SK-N-SH (cell line): ENCODE measurements around the gene FRMD4B. TPM values are rescaled to one million over a fixed set of nuclear protein-coding genes. Genes with fewer than 3 reads are reported as not detected.
A peak's percentile ranks its signal among the peaks of the same experiment; 100 is the strongest.

Experiments
- CTCF ChIA-PET: fragments of 300-600, 350-600 bp; formaldehyde crosslinking; extraction: SDS; loops from one replicate; lab custom pipeline; 2021; lab: Yijun Ruan, JAX
- POLR2A ChIA-PET: fragments of 350-600 bp; sonication (Branson Sonifier 250); formaldehyde crosslinking; extraction: SDS; loops from one replicate; lab custom pipeline; 2020; ENCODE audit warnings: antibody characterized with exemption, inconsistent platforms; lab: Yijun Ruan, JAX
- DNase-seq: peaks from one replicate; pipeline ENCODE4 v3.0.0; 2012
- H2AFZ ChIP-seq: fragments of 200-600 bp; sonication (generic); 2 replicates; pipeline ENCODE4 v1.8.1; 2016; ENCODE audit warnings: antibody characterized with exemption, mild to moderate bottlenecking, low read depth
- H3F3A ChIP-seq: fragments of 200-600 bp; sonication (generic); replicated peaks from 2 replicates; pipeline ENCODE3; 2016; ENCODE audit warnings: antibody characterized with exemption, mild to moderate bottlenecking; ENCODE audit not compliant: insufficient read depth
- H3K27ac ChIP-seq, 2 experiments: fragments of 200-500 bp in 1 of 2; fragments of 200-600 bp in 1 of 2; sonication (Bioruptor generic) in 1 of 2; sonication (generic), shearing (Covaris generic) in 1 of 2; 2 replicates each; pipeline versions ENCODE4 v1.5.1 to v1.6.1; 2014 to 2016; ENCODE audit warnings: low read depth in 2 of 2, inconsistent platforms in 1 of 2, low read length in 1 of 2, mild to moderate bottlenecking in 1 of 2, mixed read lengths in 1 of 2
- H3K27me3 ChIP-seq: fragments of 200-600 bp; sonication (generic), shearing (Covaris generic); 2 replicates; pipeline ENCODE4 v1.6.1; 2016; ENCODE audit warnings: mixed run types; ENCODE audit not compliant: insufficient read depth
- H3K36me3 ChIP-seq, 2 experiments: fragments of 200-500 bp in 1 of 2; fragments of 200-600 bp in 1 of 2; sonication (Bioruptor generic) in 1 of 2; sonication (generic) in 1 of 2; replicated peaks in 1 of 2; 2 replicates each; pipeline versions ENCODE3 to v1.5.1; 2014 to 2016; ENCODE audit warnings: low read length in 1 of 2, mild to moderate bottlenecking in 1 of 2; ENCODE audit not compliant: insufficient read depth in 2 of 2, control insufficient read depth in 1 of 2
- H3K4me1 ChIP-seq, 2 experiments: fragments of 200-500 bp in 1 of 2; fragments of 200-600 bp in 1 of 2; sonication (Bioruptor generic) in 1 of 2; sonication (generic), shearing (Covaris generic) in 1 of 2; 2 replicates each; pipeline versions ENCODE4 v1.5.1 to v1.6.1; 2014 to 2016; ENCODE audit warnings: low read depth in 1 of 2, low read length in 1 of 2, mixed run types in 1 of 2; ENCODE audit not compliant: insufficient read depth in 2 of 2, control insufficient read depth in 1 of 2
- H3K4me2 ChIP-seq: fragments of 200-600 bp; sonication (generic), shearing (Covaris generic); 2 replicates; pipeline ENCODE4 v1.6.1; 2017; ENCODE audit warnings: mixed run types
- H3K4me3 ChIP-seq, 2 experiments: fragments of 200-500 bp in 1 of 2; fragments of 200-600 bp in 1 of 2; sonication (Bioruptor generic) in 1 of 2; sonication (generic), shearing (Covaris generic) in 1 of 2; 2 replicates each; pipeline versions ENCODE4 v1.5.1 to v1.8.1; 2014 to 2016; ENCODE audit warnings: low read depth in 2 of 2, inconsistent platforms in 1 of 2, low read length in 1 of 2, mild to moderate bottlenecking in 1 of 2, mixed read lengths in 1 of 2, moderate library complexity in 1 of 2
- H3K79me2 ChIP-seq: fragments of 200-600 bp; sonication (generic); 2 replicates; pipeline ENCODE4 v1.8.1; 2017; ENCODE audit warnings: mild to moderate bottlenecking; ENCODE audit not compliant: insufficient read depth
- H3K9ac ChIP-seq: fragments of 200-600 bp; sonication (generic); 2 replicates; pipeline ENCODE4 v1.6.1; 2017; ENCODE audit warnings: mixed run types
- H3K9me2 ChIP-seq: fragments of 200-600 bp; sonication (generic); 2 replicates; pipeline ENCODE4 v1.6.1; 2017; ENCODE audit warnings: mixed run types
- H3K9me3 ChIP-seq: fragments of 200-600 bp; sonication (generic); 2 replicates; pipeline ENCODE4 v1.6.1; 2017; ENCODE audit warnings: mixed run types, mild to moderate bottlenecking, moderate library complexity
- H4K20me1 ChIP-seq: fragments of 200-600 bp; sonication (generic); 2 replicates; pipeline ENCODE4 v1.6.1; 2017; ENCODE audit warnings: mild to moderate bottlenecking, mixed run types; ENCODE audit not compliant: insufficient read depth
- CHD2 ChIP-seq: fragments of 150-350 bp; IDR thresholded peaks from 2 replicates; pipeline ENCODE4 v1.6.1; 2018; ENCODE audit warnings: low read length; ENCODE audit not compliant: partially characterized antibody
- EP300 ChIP-seq, 2 experiments: IDR thresholded peaks; 2 replicates each; pipeline versions ENCODE4 v1.4.0 to v1.6.1; 2012; ENCODE audit warnings: borderline replicate concordance in 1 of 2, low read depth in 1 of 2, low read length in 1 of 2
- EZH2phosphoT487 ChIP-seq: fragments of 200-600 bp; sonication (generic); IDR thresholded peaks from 2 replicates; pipeline ENCODE4 v1.6.1; 2017; ENCODE audit warnings: low read depth, mixed run types, mild to moderate bottlenecking, antibody characterized with exemption, moderate library complexity, borderline replicate concordance
- FOSL2 ChIP-seq: IDR thresholded peaks from 2 replicates; pipeline ENCODE4 v1.4.0; 2012; ENCODE audit warnings: low read depth, mild to moderate bottlenecking, moderate library complexity, borderline replicate concordance
- FOXJ3 ChIP-seq: sonication (generic); formaldehyde crosslinking; IDR thresholded peaks from 2 replicates; pipeline ENCODE4 v1.5.1; 2020; ENCODE audit warnings: mild to moderate bottlenecking, missing genetic modification reagents
- FOXM1 ChIP-seq: IDR thresholded peaks from 2 replicates; pipeline ENCODE4 v1.4.0; 2012; ENCODE audit warnings: low read depth, mild to moderate bottlenecking
- GABPA ChIP-seq: IDR thresholded peaks from 2 replicates; pipeline ENCODE4 v1.4.0; 2012; ENCODE audit warnings: low read depth, mild to moderate bottlenecking
- MEF2A ChIP-seq: IDR thresholded peaks from 2 replicates; pipeline ENCODE4 v1.4.0; 2012; ENCODE audit warnings: low read depth, borderline replicate concordance
- NFIC ChIP-seq: IDR thresholded peaks from 2 replicates; pipeline ENCODE4 v1.4.0; 2012; ENCODE audit warnings: borderline replicate concordance
- NRF1 ChIP-seq: IDR thresholded peaks from 2 replicates; pipeline ENCODE4 v1.6.1; 2012; ENCODE audit warnings: low read depth, mild to moderate bottlenecking, low read length
- RAD21 ChIP-seq: IDR thresholded peaks from 2 replicates; pipeline ENCODE4 v1.6.1; 2012; ENCODE audit warnings: mild to moderate bottlenecking, low read length
- SIN3A ChIP-seq: IDR thresholded peaks from 2 replicates; pipeline ENCODE4 v1.6.1; 2012; ENCODE audit warnings: low read depth, mild to moderate bottlenecking, low read length, moderate library complexity, borderline replicate concordance
- SMC3 ChIP-seq: IDR thresholded peaks from 2 replicates; pipeline ENCODE4 v1.6.1; 2012; ENCODE audit warnings: low read depth, low read length, improper control_type of control experiment
- TAF1 ChIP-seq: IDR thresholded peaks from 2 replicates; pipeline ENCODE4 v1.6.1; 2012; ENCODE audit warnings: low read depth, mild to moderate bottlenecking, low read length, moderate library complexity, borderline replicate concordance
- TCF12 ChIP-seq: IDR thresholded peaks from 2 replicates; pipeline ENCODE4 v1.4.0; 2012
- YY1 ChIP-seq: IDR thresholded peaks from 2 replicates; pipeline ENCODE4 v1.4.0; 2012; ENCODE audit warnings: low read depth, mild to moderate bottlenecking
- WGBS: methylation state at CpG from one replicate; pipeline ENCODE4 v1.1.6; 2017; ENCODE audit warnings: low lambda C conversion rate; 5-methylcytosine and 5-hydroxymethylcytosine counted together
- polyA plus RNA-seq, 3 experiments: library from polyadenylated mRNA; depleted of rRNA; stranded (reverse); fragments of >200 nt; gene quantifications; 2 replicates each; pipeline ENCODE4 v1.2.3, GENCODE V29; 2012
- TF ChIP-seq, protein P1 (sequence below): fragments of 150-350 bp; IDR thresholded peaks from 2 replicates; pipeline ENCODE4 v1.6.1; 2017; ENCODE audit warnings: antibody characterized with exemption, low read length, low read depth, borderline replicate concordance
- TF ChIP-seq, protein P2 (sequence below): IDR thresholded peaks from 2 replicates; pipeline ENCODE4; 2012
- TF ChIP-seq, protein P3 (sequence below): fragments of 200-600 bp; sonication (generic); IDR thresholded peaks from 2 replicates; pipeline ENCODE4 v1.6.1; 2017; ENCODE audit warnings: antibody characterized with exemption, mild to moderate bottlenecking, moderate library complexity

FRMD4B gene
- polyA plus RNA-seq, 1 of the 3 experiments (the other 2 are of a cell fraction), result 0.53 TPM

DNA sequence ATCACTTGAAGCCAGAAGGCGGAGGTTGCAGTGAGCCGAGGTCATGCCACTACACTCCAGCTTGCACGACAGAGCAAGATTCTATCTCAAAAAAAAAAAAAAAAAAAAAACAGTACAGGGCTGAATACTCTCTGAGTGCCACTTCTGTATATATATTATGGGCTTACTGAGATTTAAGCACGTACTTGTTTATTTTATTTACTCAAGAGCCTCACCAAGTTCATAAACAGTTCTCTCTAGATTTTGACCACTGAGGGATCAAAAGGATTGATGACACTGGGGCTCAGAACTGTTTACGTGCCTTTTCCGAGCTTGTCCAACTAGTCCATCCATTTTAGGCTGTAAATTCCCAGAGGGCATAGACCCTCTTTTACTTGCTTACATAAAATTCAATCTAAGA lies 81.5 kb downstream of the FRMD4B start:
- 88% methylated on average over 6 of the region's 6 CpGs for WGBS
- TF ChIP-seq MEF2A (no peak), NFIC (no peak), GABPA (no peak), NRF1 (no peak), EP300 (IDR thresholded peaks at IDR 0.05; ENCODE audit: borderline replicate concordance in 1 of 2, low read depth in 1 of 2, low read length in 1 of 2) (no peak), RAD21 (no peak), TAF1 (no peak), YY1 (no peak), FOXM1 (no peak), CHD2 (no peak), SIN3A (no peak)
- TF ChIP-seq, protein P1, sequence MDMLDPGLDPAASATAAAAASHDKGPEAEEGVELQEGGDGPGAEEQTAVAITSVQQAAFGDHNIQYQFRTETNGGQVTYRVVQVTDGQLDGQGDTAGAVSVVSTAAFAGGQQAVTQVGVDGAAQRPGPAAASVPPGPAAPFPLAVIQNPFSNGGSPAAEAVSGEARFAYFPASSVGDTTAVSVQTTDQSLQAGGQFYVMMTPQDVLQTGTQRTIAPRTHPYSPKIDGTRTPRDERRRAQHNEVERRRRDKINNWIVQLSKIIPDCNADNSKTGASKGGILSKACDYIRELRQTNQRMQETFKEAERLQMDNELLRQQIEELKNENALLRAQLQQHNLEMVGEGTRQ, result no peak
- Histone ChIP-seq H3K27me3 (no peaks in the 10 kb centered on the region), H3F3A (peaks cover 8% of the 10 kb centered on the region), H2AFZ (no peak overlapping the region), H3K36me3 (no peaks in the 10 kb centered on the region), H3K27ac (no peak overlapping the region), H3K4me1 (no peaks in the 10 kb centered on the region), H3K79me2 (no peaks in the 10 kb centered on the region), H3K9me2 (no peaks in the 10 kb centered on the region), H4K20me1 (no peaks in the 10 kb centered on the region), H3K4me2 (no peak overlapping the region), H3K9me3 (no peaks in the 10 kb centered on the region), H3K4me3 (no peak overlapping the region), H3K9ac (no peak overlapping the region)
- POLR2A ChIA-PET, result no interaction called here
- no peak for DNase-seq
- CTCF ChIA-PET, result interaction anchor here (1.1 to 9.6 kb wide), 8 partner anchors 12 to 367 kb away, joined by 3 to 315 read pairs (median 33); no protein-coding TSS in a partner anchor

DNA sequence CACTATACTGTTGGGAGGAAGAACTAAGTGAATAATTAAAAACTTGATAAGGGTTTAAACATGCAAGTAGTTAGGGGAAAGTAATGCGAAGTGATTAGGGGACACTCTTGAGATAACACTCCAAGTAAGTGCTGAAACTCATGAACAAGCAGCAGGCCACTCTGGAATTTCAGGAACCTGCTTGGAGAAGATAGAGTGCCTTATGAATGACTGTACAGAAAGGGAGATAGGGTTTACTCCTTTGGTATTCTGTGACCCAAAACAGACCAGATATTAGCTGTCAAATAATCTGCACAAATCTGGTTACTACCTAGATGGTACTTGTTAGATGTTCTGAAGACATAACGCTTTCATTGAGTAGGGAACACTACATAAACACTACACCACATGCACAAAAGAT lies 85.6 kb downstream of the FRMD4B start:
- H3K27me3 ChIP-seq, result no peaks in the 10 kb centered on the region
- ChIA-PET CTCF (interaction anchor here (1.0 to 3.2 kb wide), 4 partner anchors 124 to 159 kb away, joined by 3 to 16 read pairs (median 4); no protein-coding TSS in a partner anchor), POLR2A (no interaction called here)
- TF ChIP-seq, protein P2, sequence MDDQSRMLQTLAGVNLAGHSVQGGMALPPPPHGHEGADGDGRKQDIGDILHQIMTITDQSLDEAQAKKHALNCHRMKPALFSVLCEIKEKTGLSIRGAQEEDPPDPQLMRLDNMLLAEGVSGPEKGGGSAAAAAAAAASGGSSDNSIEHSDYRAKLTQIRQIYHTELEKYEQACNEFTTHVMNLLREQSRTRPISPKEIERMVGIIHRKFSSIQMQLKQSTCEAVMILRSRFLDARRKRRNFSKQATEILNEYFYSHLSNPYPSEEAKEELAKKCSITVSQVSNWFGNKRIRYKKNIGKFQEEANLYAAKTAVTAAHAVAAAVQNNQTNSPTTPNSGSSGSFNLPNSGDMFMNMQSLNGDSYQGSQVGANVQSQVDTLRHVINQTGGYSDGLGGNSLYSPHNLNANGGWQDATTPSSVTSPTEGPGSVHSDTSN, result 0 out of 2 replicates have a peak, but pooled peaks have one; percentile 10
- TF ChIP-seq SMC3 (no peak), TCF12 (peak; percentile 36), EP300 (IDR thresholded peaks at IDR 0.05; ENCODE audit: borderline replicate concordance in 1 of 2, low read depth in 1 of 2, low read length in 1 of 2) (no peak), FOSL2 (no peak), FOXJ3 (CRISPR knock-in tag) (no peak), EZH2phosphoT487 (no peak)
- TF ChIP-seq, protein P3, sequence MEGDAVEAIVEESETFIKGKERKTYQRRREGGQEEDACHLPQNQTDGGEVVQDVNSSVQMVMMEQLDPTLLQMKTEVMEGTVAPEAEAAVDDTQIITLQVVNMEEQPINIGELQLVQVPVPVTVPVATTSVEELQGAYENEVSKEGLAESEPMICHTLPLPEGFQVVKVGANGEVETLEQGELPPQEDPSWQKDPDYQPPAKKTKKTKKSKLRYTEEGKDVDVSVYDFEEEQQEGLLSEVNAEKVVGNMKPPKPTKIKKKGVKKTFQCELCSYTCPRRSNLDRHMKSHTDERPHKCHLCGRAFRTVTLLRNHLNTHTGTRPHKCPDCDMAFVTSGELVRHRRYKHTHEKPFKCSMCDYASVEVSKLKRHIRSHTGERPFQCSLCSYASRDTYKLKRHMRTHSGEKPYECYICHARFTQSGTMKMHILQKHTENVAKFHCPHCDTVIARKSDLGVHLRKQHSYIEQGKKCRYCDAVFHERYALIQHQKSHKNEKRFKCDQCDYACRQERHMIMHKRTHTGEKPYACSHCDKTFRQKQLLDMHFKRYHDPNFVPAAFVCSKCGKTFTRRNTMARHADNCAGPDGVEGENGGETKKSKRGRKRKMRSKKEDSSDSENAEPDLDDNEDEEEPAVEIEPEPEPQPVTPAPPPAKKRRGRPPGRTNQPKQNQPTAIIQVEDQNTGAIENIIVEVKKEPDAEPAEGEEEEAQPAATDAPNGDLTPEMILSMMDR, result no peak
- no peaks in the 10 kb centered on the region for H3K9me3 ChIP-seq
- H2AFZ ChIP-seq, result no peak overlapping the region
- H3K4me3 ChIP-seq, result no peak overlapping the region
- H3K27ac ChIP-seq, result no peak overlapping the region
- peaks cover 5% of the 10 kb centered on the region for H3F3A ChIP-seq
- 97% methylated on average over 2 of the region's 2 CpGs for WGBS
- no peak overlapping the region for H3K9ac ChIP-seq
- H3K4me1 ChIP-seq, result peaks cover 0 to 14% of the 10 kb centered on the region in 2 experiments; a peak in 2 of 4 replicates
- H4K20me1 ChIP-seq, result no peaks in the 10 kb centered on the region
- no peaks in the 10 kb centered on the region for H3K9me2 ChIP-seq
- no peaks in the 10 kb centered on the region for H3K79me2 ChIP-seq
- no peak for DNase-seq
- no peaks in the 10 kb centered on the region for H3K36me3 ChIP-seq
- no peak overlapping the region for H3K4me2 ChIP-seq
